Peyer's patch (tissue), 4 donors: ENCODE measurements around the gene TMEM168. TPM values are rescaled to one million over a fixed set of nuclear protein-coding genes. Genes with fewer than 3 reads are reported as not detected.

Source experiments
- DNase-seq, 3 donors: peaks; one replicate each; pipeline ENCODE4 v3.0.0-alpha.2; 2017 to 2019
- H3K27ac ChIP-seq, 4 donors: fragments of 200-600 bp; sonication (generic); one replicate each; pipeline ENCODE4 v1.5.1; 2016 to 2019
- H3K27me3 ChIP-seq, 2 donors: fragments of 200-600 bp; sonication (generic); one replicate each; pipeline ENCODE4 v1.5.1; 2019
- H3K36me3 ChIP-seq, 3 donors: fragments of 200-600 bp; sonication (generic); one replicate each; pipeline ENCODE4 v1.5.1; 2016 to 2019
- H3K4me1 ChIP-seq, 4 donors: fragments of 200-600 bp; sonication (generic); one replicate each; pipeline ENCODE4 v1.5.1; 2016 to 2019
- H3K4me3 ChIP-seq, 4 donors: fragments of 200-600 bp; sonication (generic); 1 replicate in 3 of 4; 2 replicates in 1 of 4; pipeline ENCODE4 v1.5.1; 2016 to 2019; ENCODE audit warnings: mild to moderate bottlenecking in 1 of 4
- H3K9me3 ChIP-seq, 4 donors: fragments of 200-600 bp; sonication (generic); one replicate each; pipeline ENCODE4 v1.5.1; 2016 to 2019; ENCODE audit warnings: mild to moderate bottlenecking in 1 of 4
- CTCF ChIP-seq, 6 experiments: fragments of 450-650 bp in 4 of 6; fragments of 200-600 bp in 2 of 6; sonication (generic) in 1 of 6; IDR thresholded peaks; one replicate each; pipeline ENCODE4 v1.5.1; 2017 to 2019; ENCODE audit warnings: antibody characterized with exemption in 6 of 6, mild to moderate bottlenecking in 3 of 6, moderate library complexity in 1 of 6
- POLR2A ChIP-seq, 2 donors: fragments of 450-650 bp; IDR thresholded peaks; one replicate each; pipeline ENCODE4 v1.5.1; 2017; ENCODE audit warnings: antibody characterized with exemption in 2 of 2, mild to moderate bottlenecking in 2 of 2, moderate library complexity in 2 of 2
- total RNA-seq, 4 donors: library from RNA; depleted of rRNA; stranded (reverse); fragments of >200 nt; gene quantifications; one replicate each; pipeline ENCODE4 v1.1.0, GENCODE V29; 2016

The TMEM168 gene
- total RNA-seq, 4 donors from 2014 or later, result 12.4 to 35.3 (median 30.1) TPM

DNA sequence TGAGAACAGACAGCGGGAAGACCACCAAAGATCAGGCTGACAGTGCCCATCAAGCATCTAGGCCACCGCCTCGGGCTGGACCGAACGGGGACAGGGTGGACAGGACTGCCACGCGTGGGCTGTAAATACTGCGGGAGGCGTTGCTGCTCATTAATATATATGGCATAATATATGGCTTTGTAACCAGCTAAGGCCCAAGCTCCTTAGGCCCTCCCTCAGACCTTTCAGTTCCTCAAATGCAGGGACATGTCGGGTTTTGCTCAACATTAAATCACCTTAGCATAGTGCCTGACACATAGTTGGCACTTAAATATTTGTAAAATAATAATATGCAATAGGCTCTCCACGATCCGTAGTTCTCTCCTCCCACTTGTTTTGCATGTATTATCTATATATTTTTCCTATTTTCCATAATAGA is 402 bp upstream of the TMEM168 start:
- TF ChIP-seq CTCF (IDR thresholded peaks at IDR 0.05), result no peak
- TF ChIP-seq POLR2A (IDR thresholded peaks at IDR 0.05), result no peak
- DNase-seq, result no peak
- Histone ChIP-seq H3K9me3 (no peaks in the 10 kb centered on the region), H3K27ac (peak overlapping the region; percentile 82 to 88 (median 86)), H3K36me3 (no peaks in the 10 kb centered on the region), H3K27me3 (no peaks in the 10 kb centered on the region), H3K4me1 (peaks cover 0 to 15% (median 6%) of the 10 kb centered on the region in 4 donors), H3K4me3 (peak overlapping the region; percentile 68 to 86 (median 80))

- TF ChIP-seq POLR2A (IDR thresholded peaks at IDR 0.05) (no peak), CTCF (IDR thresholded peaks at IDR 0.05) (peak in 1 of 6 experiments; percentile 3)
- peaks cover 0 to 3% (median 0%) of the 10 kb centered on the region in 3 donors for H3K36me3 ChIP-seq
- no peaks in the 10 kb centered on the region for H3K9me3 ChIP-seq
- DNase-seq, result no peak
- no peaks in the 10 kb centered on the region for H3K27me3 ChIP-seq
- H3K4me3 ChIP-seq, result peak overlapping the region; percentile 68 to 86 (median 80)
- H3K27ac ChIP-seq, result peak overlapping the region; percentile 82 to 88 (median 86)
- H3K4me1 ChIP-seq, result peaks cover 0 to 15% (median 6%) of the 10 kb centered on the region in 4 donors
Observed at GRCh38 chr7:112789453-112789816, 758 bp downstream of the TMEM168 start.

DNA sequence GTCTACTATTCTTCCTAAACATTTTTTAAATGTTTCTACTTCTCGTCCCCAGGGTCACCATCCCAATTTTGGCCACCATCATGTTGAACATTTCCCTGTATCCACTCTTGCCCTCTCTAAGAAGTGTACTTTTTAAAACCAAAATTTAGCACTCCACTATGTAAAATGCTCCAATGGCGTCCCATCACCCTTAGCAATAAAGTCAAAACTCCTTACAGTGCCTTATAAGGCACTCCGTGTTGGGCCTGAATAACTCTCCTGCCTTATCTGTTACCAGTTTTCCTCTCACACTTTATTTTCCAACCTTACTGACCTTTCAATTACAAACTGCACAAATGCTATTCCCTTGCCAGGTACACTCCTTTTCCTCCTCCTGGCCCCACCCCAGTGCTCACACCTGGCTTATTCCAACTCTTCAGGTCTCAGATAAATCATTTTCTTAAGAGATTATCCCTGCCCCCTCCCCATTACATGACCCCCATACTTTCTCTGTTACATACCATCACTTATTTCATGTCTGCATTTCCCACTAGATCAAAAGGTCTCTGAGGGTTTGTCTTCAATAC is 1.3 kb downstream of the TMEM168 start:
- H3K4me1 ChIP-seq, result peaks cover 0 to 15% (median 6%) of the 10 kb centered on the region in 4 donors
- peak in 1 of 3 donors; percentile 33 for DNase-seq
- H3K27me3 ChIP-seq, result no peaks in the 10 kb centered on the region
- no peaks in the 10 kb centered on the region for H3K9me3 ChIP-seq
- peak overlapping the region in 3 of 4 donors; percentile 68 to 81 (median 79) for H3K4me3 ChIP-seq
- no peak for TF ChIP-seq CTCF (IDR thresholded peaks at IDR 0.05)
- TF ChIP-seq POLR2A (IDR thresholded peaks at IDR 0.05), result no peak
- H3K27ac ChIP-seq, result peak overlapping the region in 2 of 4 donors; percentile 85 to 87
- H3K36me3 ChIP-seq, result peaks cover 0 to 9% (median 0%) of the 10 kb centered on the region in 3 donors

GRCh38 chr7:112784603-112785002 is 5.6 kb downstream of the TMEM168 start:
- Histone ChIP-seq H3K9me3 (no peaks in the 10 kb centered on the region), H3K36me3 (peaks cover 0 to 20% (median 0%) of the 10 kb centered on the region in 3 donors), H3K4me1 (peaks cover 0 to 15% (median 6%) of the 10 kb centered on the region in 4 donors), H3K4me3 (no peak overlapping the region), H3K27me3 (no peaks in the 10 kb centered on the region), H3K27ac (no peak overlapping the region)
- DNase-seq, result no peak
- TF ChIP-seq CTCF (IDR thresholded peaks at IDR 0.05) (no peak), POLR2A (IDR thresholded peaks at IDR 0.05) (no peak)

DNA sequence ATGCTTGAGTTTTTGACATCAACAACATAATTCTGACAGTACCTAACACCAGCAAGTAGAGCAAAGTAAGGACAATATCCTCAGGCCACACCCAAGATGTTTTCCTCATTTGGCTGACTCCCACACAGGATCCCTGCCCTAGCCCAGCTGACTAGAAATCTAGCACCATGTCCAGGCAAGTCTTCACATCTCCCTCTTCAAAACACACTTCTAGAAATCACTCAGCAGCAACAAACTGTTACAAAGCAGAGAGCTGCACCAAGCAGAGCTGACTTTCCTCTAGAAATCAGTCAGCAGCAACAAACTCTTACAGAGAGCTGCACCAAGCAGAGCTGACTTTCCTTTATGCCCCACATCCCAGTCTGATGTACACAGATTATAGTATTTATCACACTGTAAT is 7.7 kb downstream of the TMEM168 start:
- Histone ChIP-seq H3K36me3 (peaks cover 0 to 20% (median 0%) of the 10 kb centered on the region in 3 donors), H3K27me3 (no peaks in the 10 kb centered on the region), H3K27ac (no peak overlapping the region), H3K9me3 (no peaks in the 10 kb centered on the region), H3K4me3 (no peak overlapping the region), H3K4me1 (no peaks in the 10 kb centered on the region)
- TF ChIP-seq CTCF (IDR thresholded peaks at IDR 0.05) (no peak), POLR2A (IDR thresholded peaks at IDR 0.05) (no peak)
- DNase-seq, result no peak
